GM12891 (cell line): ENCODE results near the gene TTC28.

ENCODE experiments used
- DNase-seq: peaks from one replicate; pipeline ENCODE4 v3.0.0; 2011; ENCODE audit warnings: low spot score; ENCODE audit not compliant: insufficient read length
- FAIRE-seq: peaks from 2 replicates; lab custom pipeline; 2011; peaks lifted over from hg19 to GRCh38; lab: Jason Lieb, UNC
- PAX5 ChIP-seq: IDR thresholded peaks from 2 replicates; pipeline ENCODE4 v1.6.1; 2011; ENCODE audit warnings: low read length, moderate library complexity, mild to moderate bottlenecking; ENCODE audit not compliant: insufficient read depth, severe bottlenecking
- POLR2A ChIP-seq: IDR thresholded peaks from 2 replicates; pipeline ENCODE4 v1.6.1; 2011; ENCODE audit warnings: low read depth, low read length, control low read depth
- POLR2AphosphoS5 ChIP-seq: IDR thresholded peaks from 2 replicates; pipeline ENCODE4 v1.6.1; 2011; ENCODE audit warnings: low read depth, low read length, control low read depth
- POU2F2 ChIP-seq: IDR thresholded peaks from 2 replicates; pipeline ENCODE4 v1.6.1; 2011; ENCODE audit warnings: low read depth, mild to moderate bottlenecking, control low read depth, low read length, moderate library complexity
- SPI1 ChIP-seq: IDR thresholded peaks from 2 replicates; pipeline ENCODE4 v1.6.1; 2011; ENCODE audit warnings: low read depth, low read length, control low read depth
- TAF1 ChIP-seq: IDR thresholded peaks from 2 replicates; pipeline ENCODE4 v1.6.1; 2011; ENCODE audit warnings: low read depth, low read length, control low read depth

TTC28 gene

GRCh38 chr22:28105988-28106387 lies 573.7 kb downstream of the TTC28 start:
- TF ChIP-seq PAX5, result no peak
- no peak for TF ChIP-seq SPI1
- TF ChIP-seq POU2F2, result no peak
- TF ChIP-seq POLR2A, result no peak
- no peak for TF ChIP-seq POLR2AphosphoS5
- no peak for TF ChIP-seq TAF1
- FAIRE-seq (no peak), DNase-seq (no peak)

- no peak for TF ChIP-seq TAF1
- no peak for TF ChIP-seq POU2F2
- TF ChIP-seq POLR2AphosphoS5, result no peak
- no peak for TF ChIP-seq POLR2A
- TF ChIP-seq SPI1, result no peak
- TF ChIP-seq PAX5, result no peak
- no peak for DNase-seq
- FAIRE-seq, result no peak
Observed at GRCh38 chr22:28105413-28105812, 574.2 kb downstream of the TTC28 start.

GRCh38 chr22:28103596-28103995 lies 576.0 kb downstream of the TTC28 start:
- no peak for DNase-seq
- TF ChIP-seq PAX5 (no peak), TAF1 (no peak), POLR2AphosphoS5 (no peak), POU2F2 (no peak), POLR2A (no peak), SPI1 (no peak)
- FAIRE-seq, result no peak

- FAIRE-seq, result no peak
- no peak for TF ChIP-seq TAF1
- TF ChIP-seq PAX5, result no peak
- TF ChIP-seq POLR2AphosphoS5, result no peak
- no peak for TF ChIP-seq POU2F2
- TF ChIP-seq POLR2A, result no peak
- TF ChIP-seq SPI1, result no peak
- no peak for DNase-seq
Observed at GRCh38 chr22:28102151-28102812, 577.4 kb downstream of the TTC28 start.

- TF ChIP-seq TAF1 (no peak), SPI1 (no peak), PAX5 (no peak), POU2F2 (no peak), POLR2A (no peak), POLR2AphosphoS5 (no peak)
- FAIRE-seq (no peak), DNase-seq (no peak)
Observed at GRCh38 chr22:28097627-28098026, 582.0 kb downstream of the TTC28 start.

- no peak for FAIRE-seq
- no peak for DNase-seq
- no peak for TF ChIP-seq TAF1
- TF ChIP-seq POLR2A, result no peak
- TF ChIP-seq PAX5, result no peak
- no peak for TF ChIP-seq POLR2AphosphoS5
- TF ChIP-seq SPI1, result no peak
- TF ChIP-seq POU2F2, result no peak
Observed at GRCh38 chr22:28096161-28096560, 583.5 kb downstream of the TTC28 start.

GRCh38 chr22:28095316-28096095 lies 584.1 kb downstream of the TTC28 start:
- DNase-seq, result no peak

GRCh38 chr22:28094771-28095170 lies 584.9 kb downstream of the TTC28 start:
- TF ChIP-seq POLR2A (no peak), POLR2AphosphoS5 (no peak), TAF1 (no peak), POU2F2 (no peak), SPI1 (no peak), PAX5 (no peak)
- FAIRE-seq, result no peak
- DNase-seq, result no peak

More at GRCh38 chr22:28095316-28096095, 584.1 kb downstream of the TTC28 start:
- TF ChIP-seq POU2F2, result no peak
- no peak for TF ChIP-seq POLR2A
- TF ChIP-seq TAF1, result no peak
- no peak for TF ChIP-seq PAX5
- TF ChIP-seq SPI1, result no peak
- TF ChIP-seq POLR2AphosphoS5, result no peak
- no peak for FAIRE-seq

- FAIRE-seq (no peak), DNase-seq (no peak)
- TF ChIP-seq POLR2AphosphoS5 (no peak), POLR2A (no peak), PAX5 (no peak)
Observed at GRCh38 chr22:28093711-28094110, 585.9 kb downstream of the TTC28 start.
